Psoas muscle (tissue), 8 donors: ENCODE data around the gene LTK. TPM values are rescaled to one million over a fixed set of nuclear protein-coding genes. Genes with fewer than 3 reads are reported as not detected.

ENCODE experiments used
- ATAC-seq, 4 donors: fragments of 200-7000 bp; cut with Tn5 transposase; one replicate each; pipeline ENCODE4 v1.9.1; 2020; ENCODE audit warnings: moderate library complexity in 3 of 4, mild to moderate bottlenecking in 2 of 4
- DNase-seq, 2 donors: peaks; one replicate each; pipeline ENCODE4 v3.0.0-alpha.2; 2020
- H3K27ac ChIP-seq: fragments of 200-600 bp; one replicate; pipeline ENCODE4 v1.8.0; 2022
- H3K27me3 ChIP-seq, 3 donors: fragments of 200-600 bp in 1 of 3; one replicate each; pipeline versions ENCODE4 v1.6.1 to v1.8.0; 2013 to 2022; ENCODE audit warnings: low read length in 2 of 3, mild to moderate bottlenecking in 2 of 3, moderate library complexity in 1 of 3; ENCODE audit not compliant: insufficient read depth in 3 of 3
- H3K36me3 ChIP-seq, 2 donors: fragments of 200-600 bp in 1 of 2; one replicate each; pipeline versions ENCODE4 v1.6.1 to v1.8.0; 2013 to 2022; ENCODE audit warnings: low read depth in 1 of 2, mild to moderate bottlenecking in 1 of 2, moderate library complexity in 1 of 2; ENCODE audit not compliant: insufficient read depth in 1 of 2
- H3K4me1 ChIP-seq: fragments of 200-600 bp; one replicate; pipeline ENCODE4 v1.8.0; 2022
- H3K4me3 ChIP-seq: fragments of 200-600 bp; one replicate; pipeline ENCODE4 v1.8.0; 2022; ENCODE audit warnings: mild to moderate bottlenecking
- H3K9me3 ChIP-seq: fragments of 200-600 bp; one replicate; pipeline ENCODE4 v1.8.0; 2022
- CTCF ChIP-seq: fragments of 200-600 bp; IDR thresholded peaks from one replicate; pipeline ENCODE4 v1.8.0; 2022; ENCODE audit warnings: antibody characterized with exemption
- WGBS, 3 donors: extraction: QIAGEN DNeasy Blood & Tissue Kit; methylation state at CpG; one replicate each; pipeline versions ENCODE4 v1.1.6 to v1.1.7; 2013; 5-methylcytosine and 5-hydroxymethylcytosine counted together
- intact Hi-C, 2 donors: fragments of 100-400 bp; cut with DNase I; formaldehyde crosslinking; loops; one replicate each; pipeline versions ENCODE4 v1.11.0 to v1.14.2; 2022
- polyA plus RNA-seq, 3 donors: library from polyadenylated mRNA; stranded (reverse); fragments of 200-250 nt; gene quantifications; one replicate each; pipeline ENCODE4 v1.2.3, GENCODE V29; 2013
- total RNA-seq, 4 donors: library from RNA; stranded (reverse); fragmentation: NEBNext Ultra II Directional in 2 of 4; extraction: Animal tissue kit (Norgen Biotek cat#: 25700) in 2 of 4; gene quantifications; one replicate each; pipeline versions ENCODE4 v1.2.1 to v1.2.4, GENCODE V29; 2021 to 2023
- donor health status: healthy with polysubstance abuse.
- donor health status: DM: no; HTN: no; CAD: no; lungs with moderate emphysema.
- donor health status: Bipolar disorder and iron deficiency.
- donor health status: healthy.
- donor health status: DM: yes; HTN: yes; CAD: no.
- donor health status: DM: no; HTN: no; CAD: no.
- donor health status: DM: no; HTN: no; CAD: no.
- donor health status: DM: yes; HTN: yes; CAD: no.

The LTK gene
- total and polyA plus RNA-seq, 7 donors = 0.05 to 1.1 (median 0.14) TPM; not detected in 1

DNA sequence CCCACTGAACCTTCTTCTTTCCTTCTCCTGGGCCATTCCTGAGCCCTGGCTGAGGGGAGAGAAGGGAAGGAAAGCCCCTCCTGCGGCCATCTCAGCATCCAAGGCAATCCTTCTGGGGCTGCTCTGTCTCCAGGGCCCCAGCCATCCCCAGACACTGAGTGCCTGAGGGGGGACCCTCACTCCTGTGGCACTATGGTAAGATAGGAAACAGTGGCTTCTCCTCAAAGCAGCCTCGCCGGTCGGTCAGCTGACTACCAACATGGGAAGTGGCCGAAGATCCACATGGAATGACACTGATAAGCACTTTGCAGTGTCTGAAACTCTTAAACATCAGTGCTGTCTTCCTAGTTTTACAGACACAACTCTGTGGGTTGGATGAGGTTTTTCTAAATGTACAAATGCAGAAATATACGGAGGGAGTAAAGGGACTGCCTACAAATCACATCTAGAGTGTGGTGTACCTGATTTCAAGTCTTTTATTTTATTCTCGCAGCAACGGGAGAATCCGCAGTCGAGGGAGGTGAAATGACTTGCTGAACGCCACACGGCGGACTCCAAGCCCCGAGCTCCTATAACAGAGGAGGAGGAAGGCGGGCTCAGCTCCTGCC is 20.9 kb downstream of the LTK start:
- H3K36me3 ChIP-seq = no peaks in the 10 kb centered on the region
- ATAC-seq (no peak), DNase-seq (no peak)
- TF ChIP-seq CTCF = no peak
- H3K27ac ChIP-seq = no peak overlapping the region
- H3K4me3 ChIP-seq = peak overlapping the region; percentile 67
- intact Hi-C loops = no loop called here
- peaks cover 0 to 86% (median 31%) of the 10 kb centered on the region in 3 donors for H3K27me3 ChIP-seq
- H3K4me1 ChIP-seq = peaks cover 14% of the 10 kb centered on the region
- WGBS, 3 donors = 4 to 9% (median 6%) methylated on average over 15 of the region's 15 CpGs
- H3K9me3 ChIP-seq = no peaks in the 10 kb centered on the region

GRCh38 chr15:41491889-41492288 is 21.7 kb downstream of the LTK start:
- Histone ChIP-seq H3K4me3 (no peak overlapping the region), H3K9me3 (no peaks in the 10 kb centered on the region), H3K4me1 (peaks cover 14% of the 10 kb centered on the region), H3K27me3 (peaks cover 0 to 82% (median 31%) of the 10 kb centered on the region in 3 donors), H3K27ac (no peak overlapping the region), H3K36me3 (no peaks in the 10 kb centered on the region)
- ATAC-seq (no peak), DNase-seq (no peak)
- intact Hi-C loops = no loop called here
- 90 to 97% (median 90%) methylated on average over 4 of the region's 4 CpGs for WGBS, 3 donors
- no peak for TF ChIP-seq CTCF

GRCh38 chr15:41490355-41490754 is 23.3 kb downstream of the LTK start:
- Histone ChIP-seq H3K4me3 (no peak overlapping the region), H3K27ac (no peak overlapping the region), H3K9me3 (no peaks in the 10 kb centered on the region), H3K36me3 (no peaks in the 10 kb centered on the region), H3K4me1 (peaks cover 14% of the 10 kb centered on the region), H3K27me3 (peaks cover 0 to 74% (median 31%) of the 10 kb centered on the region in 3 donors)
- no peak for TF ChIP-seq CTCF
- ATAC-seq (peak; percentile 41 to 69 (median 54)), DNase-seq (no peak)
- intact Hi-C loops = no loop called here
- WGBS, 3 donors = 25 to 38% (median 30%) methylated on average over 4 of the region's 4 CpGs

- intact Hi-C loops = no loop called here
- H3K27ac ChIP-seq = no peak overlapping the region
- DNase-seq = no peak
- peaks cover 14% of the 10 kb centered on the region for H3K4me1 ChIP-seq
- H3K4me3 ChIP-seq = no peak overlapping the region
- WGBS, 3 donors = 95 to 97% (median 97%) methylated on average over 2 of the region's 2 CpGs
- no peaks in the 10 kb centered on the region for H3K36me3 ChIP-seq
- H3K27me3 ChIP-seq = peaks cover 0 to 67% (median 26%) of the 10 kb centered on the region in 3 donors
- no peaks in the 10 kb centered on the region for H3K9me3 ChIP-seq
- ATAC-seq = no peak
- TF ChIP-seq CTCF = no peak
Measured at GRCh38 chr15:41489641-41490040, 24.0 kb downstream of the LTK start.

DNA sequence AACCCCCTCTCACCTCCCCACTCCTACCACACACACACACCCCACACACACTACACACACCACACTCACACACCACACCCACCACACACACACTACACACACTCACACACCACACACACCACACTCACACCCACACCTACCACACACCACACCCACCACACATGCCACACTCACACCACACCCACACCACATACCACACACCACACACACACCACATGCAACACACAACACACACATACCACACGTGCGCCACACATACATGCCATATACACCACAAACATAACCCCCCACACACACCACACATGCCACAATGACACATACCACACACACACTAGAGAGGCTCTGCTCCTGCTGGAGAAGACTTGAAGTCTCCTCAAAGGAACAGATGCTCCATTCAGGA is 25.8 kb downstream of the LTK start:
- peaks cover 0 to 52% (median 14%) of the 10 kb centered on the region in 3 donors for H3K27me3 ChIP-seq
- DNase-seq (no peak), ATAC-seq (no peak)
- H3K4me3 ChIP-seq = no peak overlapping the region
- peaks cover 0 to 7% of the 10 kb centered on the region in 2 donors for H3K36me3 ChIP-seq
- H3K9me3 ChIP-seq = no peaks in the 10 kb centered on the region
- TF ChIP-seq CTCF = no peak
- peaks cover 6% of the 10 kb centered on the region for H3K4me1 ChIP-seq
- no peak overlapping the region for H3K27ac ChIP-seq
- WGBS, 3 donors = 87 to 97% (median 90%) methylated on average over 2 of the region's 2 CpGs
- intact Hi-C loops = no loop called here
